ENCODE measurements around the gene P2RX7. TPM values are rescaled to one million over a fixed set of nuclear protein-coding genes. Genes with fewer than 3 reads are reported as not detected.

P2RX7 gene
- total RNA-seq, 3 donors from 2014 or later: 3.8 to 8.5 (median 3.9) TPM

DNA sequence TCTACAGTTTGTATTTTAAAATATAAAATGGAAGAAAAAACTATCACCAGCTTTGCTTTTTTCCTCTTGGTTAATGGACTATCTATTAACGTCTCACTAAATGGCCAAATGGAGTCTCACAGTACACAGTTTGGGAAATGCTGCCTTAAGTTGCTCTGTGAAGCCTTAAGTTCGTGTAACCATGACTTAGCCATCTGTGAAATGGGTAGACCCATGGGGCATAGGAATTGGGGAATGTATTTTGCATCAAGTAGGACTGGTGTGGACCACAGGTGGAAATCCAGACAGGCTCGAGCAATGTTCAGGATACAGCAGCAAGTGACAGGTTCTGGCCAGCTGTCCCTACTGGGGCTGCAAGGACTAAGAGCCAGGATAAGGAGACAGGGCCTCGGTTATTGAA is 4.8 kb downstream of the P2RX7 start:
- Histone ChIP-seq H3K27me3 (no peaks in the 10 kb centered on the region), H3K27ac (no peak overlapping the region), H3K9me3 (no peaks in the 10 kb centered on the region), H3K36me3 (no peaks in the 10 kb centered on the region), H3K4me1 (peaks cover 0 to 4% of the 10 kb centered on the region in 2 donors), H3K4me3 (no peak overlapping the region)
- no peak for DNase-seq (ENCODE audit: low spot score in 2 of 2)
- intact Hi-C loops (cut with DNase I; ENCODE audit: low total_unique reads): no loop called here
- TF ChIP-seq POLR2AphosphoS5 (IDR thresholded peaks at IDR 0.05): no peak
- TF ChIP-seq, protein P1, sequence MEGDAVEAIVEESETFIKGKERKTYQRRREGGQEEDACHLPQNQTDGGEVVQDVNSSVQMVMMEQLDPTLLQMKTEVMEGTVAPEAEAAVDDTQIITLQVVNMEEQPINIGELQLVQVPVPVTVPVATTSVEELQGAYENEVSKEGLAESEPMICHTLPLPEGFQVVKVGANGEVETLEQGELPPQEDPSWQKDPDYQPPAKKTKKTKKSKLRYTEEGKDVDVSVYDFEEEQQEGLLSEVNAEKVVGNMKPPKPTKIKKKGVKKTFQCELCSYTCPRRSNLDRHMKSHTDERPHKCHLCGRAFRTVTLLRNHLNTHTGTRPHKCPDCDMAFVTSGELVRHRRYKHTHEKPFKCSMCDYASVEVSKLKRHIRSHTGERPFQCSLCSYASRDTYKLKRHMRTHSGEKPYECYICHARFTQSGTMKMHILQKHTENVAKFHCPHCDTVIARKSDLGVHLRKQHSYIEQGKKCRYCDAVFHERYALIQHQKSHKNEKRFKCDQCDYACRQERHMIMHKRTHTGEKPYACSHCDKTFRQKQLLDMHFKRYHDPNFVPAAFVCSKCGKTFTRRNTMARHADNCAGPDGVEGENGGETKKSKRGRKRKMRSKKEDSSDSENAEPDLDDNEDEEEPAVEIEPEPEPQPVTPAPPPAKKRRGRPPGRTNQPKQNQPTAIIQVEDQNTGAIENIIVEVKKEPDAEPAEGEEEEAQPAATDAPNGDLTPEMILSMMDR (IDR thresholded peaks at IDR 0.05): no peak
- no peak for TF ChIP-seq POLR2A (IDR thresholded peaks at IDR 0.05)

DNA sequence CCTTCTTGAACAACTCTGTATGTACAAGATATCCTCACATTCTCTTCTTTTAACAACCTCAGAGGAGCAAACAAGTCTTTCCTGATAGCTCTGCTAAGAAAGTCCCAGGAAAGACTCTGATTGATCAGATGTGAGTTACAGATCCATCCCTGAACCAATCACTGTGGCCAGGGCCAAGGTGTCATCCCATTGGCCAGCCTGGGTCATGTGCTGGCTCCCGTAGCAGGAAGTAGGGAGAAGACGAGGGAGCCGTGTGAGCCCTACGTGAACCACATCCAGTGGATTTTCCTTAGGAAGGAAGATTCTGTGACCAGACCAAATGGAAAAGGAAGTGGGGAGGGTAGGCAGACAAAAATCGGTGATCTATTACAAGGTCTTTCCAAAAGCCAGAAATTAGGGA is 5.6 kb downstream of the P2RX7 start:
- intact Hi-C loops (cut with DNase I; ENCODE audit: low total_unique reads): no loop called here
- no peaks in the 10 kb centered on the region for H3K36me3 ChIP-seq
- DNase-seq (ENCODE audit: low spot score in 2 of 2): no peak

DNA sequence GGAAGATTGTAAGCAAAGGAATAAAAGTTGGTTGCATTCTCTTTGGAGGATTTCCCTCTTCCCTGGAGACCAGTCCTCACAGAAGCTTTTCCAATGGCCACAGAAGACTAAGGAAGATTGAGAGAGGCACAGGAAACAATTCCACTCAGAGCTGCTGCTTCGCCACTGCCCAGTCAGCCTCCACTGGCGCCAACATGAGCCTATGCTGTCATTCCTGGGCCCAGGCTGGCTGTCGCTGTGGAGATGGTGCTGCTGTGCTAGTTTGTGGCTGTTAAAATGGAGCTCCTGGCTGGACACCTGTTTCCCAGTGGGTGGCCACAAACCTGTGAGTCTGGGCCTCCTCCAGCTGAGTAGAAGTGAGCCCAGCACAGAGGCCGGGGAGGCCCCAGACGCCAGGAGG is 6.6 kb downstream of the P2RX7 start:
- TF ChIP-seq POLR2A (IDR thresholded peaks at IDR 0.05) (no peak), POLR2AphosphoS5 (IDR thresholded peaks at IDR 0.05) (no peak)
- TF ChIP-seq, protein P1 (IDR thresholded peaks at IDR 0.05): no peak
- no peaks in the 10 kb centered on the region for H3K36me3 ChIP-seq
- H3K4me3 ChIP-seq: no peak overlapping the region
- intact Hi-C loops (cut with DNase I; ENCODE audit: low total_unique reads): no loop called here
- H3K27me3 ChIP-seq: no peaks in the 10 kb centered on the region
- no peaks in the 10 kb centered on the region for H3K9me3 ChIP-seq
- DNase-seq (ENCODE audit: low spot score in 2 of 2): no peak
- H3K4me1 ChIP-seq: no peaks in the 10 kb centered on the region
- no peak overlapping the region for H3K27ac ChIP-seq

More for the DNA sequence above, 5.6 kb downstream of the P2RX7 start:
- H3K4me3 ChIP-seq: no peak overlapping the region
- no peaks in the 10 kb centered on the region for H3K27me3 ChIP-seq
- H3K27ac ChIP-seq: no peak overlapping the region
- TF ChIP-seq, protein P1 (IDR thresholded peaks at IDR 0.05): no peak
- TF ChIP-seq POLR2A (IDR thresholded peaks at IDR 0.05): no peak
- TF ChIP-seq POLR2AphosphoS5 (IDR thresholded peaks at IDR 0.05): no peak
- H3K9me3 ChIP-seq: no peaks in the 10 kb centered on the region
- peaks cover 0 to 2% of the 10 kb centered on the region in 2 donors for H3K4me1 ChIP-seq

DNA sequence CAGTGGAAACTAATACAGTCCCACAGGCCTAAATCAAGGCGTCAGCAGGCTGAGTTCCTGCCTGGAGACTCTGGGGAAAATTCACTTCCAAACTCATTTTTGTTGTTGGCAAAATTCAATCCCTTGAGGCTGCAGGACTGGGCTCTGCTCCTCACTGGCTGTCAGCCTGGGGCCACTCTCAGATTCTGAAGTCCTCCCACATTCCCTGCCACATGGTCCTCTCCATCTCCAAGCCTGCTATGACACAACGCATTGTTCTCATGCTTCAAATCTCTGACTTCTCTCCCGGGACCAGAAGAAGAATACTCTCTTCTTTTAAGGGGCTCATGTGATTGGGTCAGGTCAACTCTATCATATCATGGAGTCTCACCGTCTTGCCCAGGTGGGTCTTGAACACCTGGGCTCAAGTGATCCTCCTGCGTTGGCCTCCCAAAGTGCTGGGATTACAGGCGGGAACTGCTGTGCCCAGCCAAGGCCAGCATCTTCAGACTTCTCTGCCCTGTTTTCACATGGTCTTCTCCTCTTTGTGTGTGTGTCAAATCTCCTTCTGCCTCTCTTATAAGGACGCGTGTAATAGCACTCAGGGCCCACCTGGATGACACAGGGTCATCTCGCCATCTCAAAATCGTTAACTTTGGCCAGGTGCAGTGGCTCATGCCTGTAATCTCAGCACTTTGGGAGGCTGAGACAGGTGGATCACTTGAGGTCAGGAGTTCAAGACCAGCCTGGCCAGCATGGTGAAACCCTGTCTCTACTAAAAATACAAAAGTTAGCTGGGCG is 9.7 kb downstream of the P2RX7 start:
- Histone ChIP-seq H3K4me1 (no peaks in the 10 kb centered on the region), H3K27ac (no peak overlapping the region), H3K27me3 (no peaks in the 10 kb centered on the region), H3K4me3 (no peak overlapping the region), H3K36me3 (no peaks in the 10 kb centered on the region), H3K9me3 (no peaks in the 10 kb centered on the region)
- TF ChIP-seq, protein P1 (IDR thresholded peaks at IDR 0.05): no peak
- TF ChIP-seq POLR2AphosphoS5 (IDR thresholded peaks at IDR 0.05): no peak
- TF ChIP-seq POLR2A (IDR thresholded peaks at IDR 0.05): no peak
- intact Hi-C loops (cut with DNase I; ENCODE audit: low total_unique reads): no loop called here
- DNase-seq (ENCODE audit: low spot score in 2 of 2): no peak

DNA sequence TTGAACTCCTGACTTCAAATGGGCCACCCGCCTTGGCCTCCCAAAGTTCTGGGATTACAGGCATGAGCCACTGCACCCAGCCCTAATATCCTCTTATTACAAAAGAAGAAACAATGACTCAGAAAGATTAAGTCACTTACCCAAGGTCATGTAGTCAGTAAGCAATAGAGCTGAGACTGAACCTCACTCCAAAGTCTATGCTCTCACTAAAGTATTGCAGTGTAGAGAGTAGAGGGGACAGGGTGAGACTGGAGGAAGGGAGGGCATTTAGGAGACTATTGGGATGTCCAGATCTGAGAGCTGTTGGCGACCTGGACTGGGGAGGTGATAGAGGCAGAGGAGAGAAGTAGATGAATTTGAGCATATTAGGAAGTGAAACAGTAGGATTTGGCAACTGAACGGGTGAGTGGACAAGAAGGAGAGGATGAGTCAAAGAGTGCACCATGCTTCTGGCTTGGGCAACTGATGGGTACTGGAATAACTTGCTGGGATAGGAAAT is 11.8 kb downstream of the P2RX7 start:
- Histone ChIP-seq H3K4me1 (no peaks in the 10 kb centered on the region), H3K27ac (peak overlapping the region in 1 of 2 donors; percentile 38)
- TF ChIP-seq, protein P1 (IDR thresholded peaks at IDR 0.05): no peak

More for the DNA sequence above, 11.8 kb downstream of the P2RX7 start:
- H3K4me3 ChIP-seq: no peak overlapping the region
- H3K27me3 ChIP-seq: no peaks in the 10 kb centered on the region
- intact Hi-C loops (cut with DNase I; ENCODE audit: low total_unique reads): no loop called here
- H3K9me3 ChIP-seq: no peaks in the 10 kb centered on the region
- H3K36me3 ChIP-seq: no peaks in the 10 kb centered on the region
- DNase-seq (ENCODE audit: low spot score in 2 of 2): no peak
